ENCODE measurements around the gene C2orf15. TPM values are rescaled to one million over a fixed set of nuclear protein-coding genes. Genes with fewer than 3 reads are reported as not detected.

C2orf15 gene
- total RNA-seq, 6 donors from 2014 or later: 0.33 to 3.0 (median 1.5) TPM; not detected in 1

DNA sequence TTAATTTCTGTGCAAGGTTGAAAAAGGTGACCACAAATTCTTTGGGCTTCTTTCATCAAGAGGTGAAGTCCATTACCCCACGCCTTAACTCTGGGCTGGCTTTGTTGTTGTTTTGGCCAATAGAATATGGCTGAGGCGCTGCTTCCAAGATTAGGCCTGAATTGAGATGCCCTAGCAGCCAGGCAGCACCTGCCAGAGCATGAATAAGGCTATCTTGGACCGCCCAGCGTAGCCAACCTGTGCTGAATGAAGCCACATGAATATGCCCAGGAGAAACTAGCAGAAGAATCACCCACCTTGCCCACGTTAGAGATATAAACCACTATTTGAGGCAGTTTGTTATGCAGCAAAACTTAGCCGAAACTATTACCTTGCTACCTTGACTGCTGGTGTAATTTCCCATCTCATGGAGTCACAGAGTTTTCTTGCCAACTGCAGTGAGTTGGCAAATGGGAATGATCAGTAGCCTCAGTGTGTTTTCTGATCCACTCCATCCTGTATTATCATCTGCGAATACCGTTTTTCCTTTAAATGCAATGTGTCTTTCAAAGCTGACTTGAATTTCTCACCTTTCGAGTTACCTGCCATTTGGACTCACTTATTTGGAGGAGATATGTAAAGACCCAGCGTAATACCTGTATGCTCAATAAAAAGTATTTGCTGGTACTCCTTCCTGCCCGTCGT lies 12.6 kb downstream of the C2orf15 start:
- TF ChIP-seq POLR2A (IDR thresholded peaks at IDR 0.05) (no peak), EP300 (IDR thresholded peaks at IDR 0.05) (no peak), POLR2AphosphoS5 (IDR thresholded peaks at IDR 0.05) (no peak)
- TF ChIP-seq, protein P1, sequence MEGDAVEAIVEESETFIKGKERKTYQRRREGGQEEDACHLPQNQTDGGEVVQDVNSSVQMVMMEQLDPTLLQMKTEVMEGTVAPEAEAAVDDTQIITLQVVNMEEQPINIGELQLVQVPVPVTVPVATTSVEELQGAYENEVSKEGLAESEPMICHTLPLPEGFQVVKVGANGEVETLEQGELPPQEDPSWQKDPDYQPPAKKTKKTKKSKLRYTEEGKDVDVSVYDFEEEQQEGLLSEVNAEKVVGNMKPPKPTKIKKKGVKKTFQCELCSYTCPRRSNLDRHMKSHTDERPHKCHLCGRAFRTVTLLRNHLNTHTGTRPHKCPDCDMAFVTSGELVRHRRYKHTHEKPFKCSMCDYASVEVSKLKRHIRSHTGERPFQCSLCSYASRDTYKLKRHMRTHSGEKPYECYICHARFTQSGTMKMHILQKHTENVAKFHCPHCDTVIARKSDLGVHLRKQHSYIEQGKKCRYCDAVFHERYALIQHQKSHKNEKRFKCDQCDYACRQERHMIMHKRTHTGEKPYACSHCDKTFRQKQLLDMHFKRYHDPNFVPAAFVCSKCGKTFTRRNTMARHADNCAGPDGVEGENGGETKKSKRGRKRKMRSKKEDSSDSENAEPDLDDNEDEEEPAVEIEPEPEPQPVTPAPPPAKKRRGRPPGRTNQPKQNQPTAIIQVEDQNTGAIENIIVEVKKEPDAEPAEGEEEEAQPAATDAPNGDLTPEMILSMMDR (IDR thresholded peaks at IDR 0.05): no peak
- ATAC-seq (ENCODE audit: low FRiP score in 2 of 2) (no peak), DNase-seq (no peak)
- Histone ChIP-seq H3K9me3 (no peaks in the 10 kb centered on the region), H3K27me3 (no peaks in the 10 kb centered on the region), H3K4me3 (peak overlapping the region; percentile 65 to 82 (median 72)), H3K27ac (peak overlapping the region; percentile 87 to 92 (median 90)), H3K36me3 (peaks cover 0 to 16% (median 0%) of the 10 kb centered on the region in 4 donors), H3K4me1 (peaks cover 12 to 23% (median 16%) of the 10 kb centered on the region in 4 donors)
- WGBS, 2 donors: 43 to 51% methylated on average over 12 of the region's 12 CpGs

DNA sequence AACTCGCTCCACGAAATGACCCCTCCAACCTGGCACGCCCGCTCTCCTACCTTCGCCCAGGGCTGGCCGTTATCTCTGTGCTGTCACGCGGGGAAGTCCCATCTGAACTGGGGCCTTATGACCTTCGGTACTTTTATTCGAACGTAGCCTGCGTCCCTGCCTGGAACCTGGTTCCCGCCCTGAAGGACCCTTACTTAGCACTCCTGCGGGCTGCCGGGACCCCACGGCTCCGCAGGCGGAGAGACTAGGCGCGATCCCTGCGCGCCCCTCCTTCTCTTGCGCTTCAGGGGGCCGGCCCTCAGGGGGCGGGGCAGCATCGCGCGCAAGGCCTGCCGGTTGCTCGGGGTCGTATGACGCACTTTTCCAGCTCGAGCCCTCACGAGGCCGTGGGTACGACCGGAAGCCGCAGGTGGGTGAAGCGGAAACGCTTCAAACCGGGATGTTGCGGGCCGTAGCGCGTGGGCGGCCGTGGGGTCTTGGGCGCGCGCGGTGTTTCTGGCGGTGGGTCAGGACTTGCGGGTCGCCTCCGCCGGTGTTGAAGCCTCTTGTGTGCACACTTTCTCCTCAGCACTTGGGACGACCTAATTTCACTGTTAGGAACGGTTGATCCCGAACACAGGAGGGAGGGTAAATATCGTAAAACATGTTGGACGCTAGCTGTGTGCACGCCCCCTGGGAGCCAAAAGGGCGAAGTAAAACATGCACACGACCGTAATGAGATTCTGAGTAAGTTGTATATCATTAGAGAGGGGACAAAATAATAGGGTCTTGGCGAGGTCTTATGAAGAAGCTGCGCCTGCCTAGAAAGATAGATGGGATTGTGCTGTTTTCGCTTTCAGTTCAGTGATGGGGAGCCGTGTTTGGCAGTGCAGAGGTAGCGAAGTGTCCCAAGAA lies 13.4 kb downstream of the C2orf15 start, which contains the start of the genes LIPT1 and TSGA10:
TSS of gene LIPT1 (plus strand) at position 325 of the 894 bp plus-strand sequence. CDS start 6,991 bp downstream, outside the sequence.
TSS of gene TSGA10 (minus strand) at position 300 of the 894 bp plus-strand sequence. CDS start 45,503 bp downstream, outside the sequence.
- Histone ChIP-seq H3K4me3 (peak within 1 kb of the TSS; percentile 65 to 82 (median 72)), H3K27ac (peak within 1 kb of the TSS; percentile 87 to 92 (median 90)), H3K4me1 (peaks cover 12 to 23% (median 16%) of the 10 kb centered on the region in 4 donors), H3K36me3 (peaks cover 0 to 24% (median 0%) of the 10 kb centered on the region in 4 donors), H3K9me3 (no peaks in the 10 kb centered on the region), H3K27me3 (no peaks in the 10 kb centered on the region)
- DNase-seq (peak; percentile 94 to 98), ATAC-seq (ENCODE audit: low FRiP score in 2 of 2) (peak; percentile 98 to 100)
- WGBS, 2 donors: 0 to 1% methylated on average over 19 to 55 of the region's 70 CpGs
- TF ChIP-seq, protein P1 (IDR thresholded peaks at IDR 0.05): peak in 3 of 6 experiments; percentile 10 to 35 (median 28)
- TF ChIP-seq EP300 (IDR thresholded peaks at IDR 0.05) (peak in 1 of 4 donors; percentile 86), POLR2A (IDR thresholded peaks at IDR 0.05) (peak in 3 of 4 donors; percentile 74 to 90 (median 80)), POLR2AphosphoS5 (IDR thresholded peaks at IDR 0.05) (peak; percentile 89 to 97)

DNA sequence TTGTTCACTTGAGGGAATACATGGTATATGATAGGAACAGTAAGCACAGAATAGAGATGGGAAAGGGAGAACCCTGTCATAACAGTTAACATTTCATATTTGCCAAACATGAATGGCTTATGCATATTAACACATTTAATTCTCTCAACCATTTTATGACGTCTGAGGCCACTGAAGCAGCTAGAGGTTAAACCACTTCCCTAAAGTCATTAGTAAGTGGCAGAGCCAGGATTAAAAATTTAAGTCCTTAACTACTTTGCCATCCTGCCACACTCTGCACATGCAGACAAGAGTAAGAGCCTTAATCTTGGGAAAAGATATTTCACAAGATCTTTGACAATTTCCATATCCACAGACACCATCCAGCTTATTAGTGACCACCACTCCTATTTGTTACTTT lies 15.4 kb downstream of the C2orf15 start:
- peaks cover 12 to 23% (median 16%) of the 10 kb centered on the region in 4 donors for H3K4me1 ChIP-seq
- peaks cover 0 to 28% (median under 1%) of the 10 kb centered on the region in 4 donors for H3K36me3 ChIP-seq
- H3K27me3 ChIP-seq: no peaks in the 10 kb centered on the region
- H3K9me3 ChIP-seq: no peaks in the 10 kb centered on the region
- DNase-seq (no peak), ATAC-seq (ENCODE audit: low FRiP score in 2 of 2) (no peak)
- no peak overlapping the region for H3K4me3 ChIP-seq
- H3K27ac ChIP-seq: no peak overlapping the region
- TF ChIP-seq, protein P1 (IDR thresholded peaks at IDR 0.05): no peak
- TF ChIP-seq EP300 (IDR thresholded peaks at IDR 0.05): no peak
- no peak for TF ChIP-seq POLR2AphosphoS5 (IDR thresholded peaks at IDR 0.05)
- TF ChIP-seq POLR2A (IDR thresholded peaks at IDR 0.05): no peak
- 68 to 77% methylated on average over 1 of the region's 1 CpG for WGBS, 2 donors

DNA sequence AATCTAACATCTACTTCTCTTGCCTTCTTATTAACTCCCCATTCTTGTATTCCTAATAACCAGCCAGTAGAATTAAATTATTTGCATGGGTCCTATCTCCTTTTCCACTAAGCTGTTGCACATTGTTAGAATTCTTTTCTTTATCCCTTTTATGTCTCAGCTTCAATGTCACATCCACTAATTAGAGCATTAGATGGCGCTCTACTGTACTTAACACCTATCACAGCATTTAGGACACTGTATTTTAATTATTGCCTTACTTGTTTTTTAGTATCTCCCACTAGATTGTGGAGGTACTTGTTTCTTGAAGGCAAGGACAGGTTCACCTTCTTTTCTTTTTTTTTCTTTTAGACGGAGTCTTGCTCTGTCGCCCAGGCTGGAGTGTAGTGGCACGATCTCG lies 17.1 kb downstream of the C2orf15 start:
- 94% methylated on average over 5 of the region's 5 CpGs for WGBS, 2 donors
- H3K27me3 ChIP-seq: no peaks in the 10 kb centered on the region
- no peak overlapping the region for H3K4me3 ChIP-seq
- H3K36me3 ChIP-seq: peaks cover 0 to 37% (median 4%) of the 10 kb centered on the region in 4 donors
- H3K4me1 ChIP-seq: peaks cover 12 to 17% (median 15%) of the 10 kb centered on the region in 4 donors
- TF ChIP-seq EP300 (IDR thresholded peaks at IDR 0.05) (no peak), POLR2AphosphoS5 (IDR thresholded peaks at IDR 0.05) (no peak), POLR2A (IDR thresholded peaks at IDR 0.05) (no peak)
- TF ChIP-seq, protein P1 (IDR thresholded peaks at IDR 0.05): no peak
- H3K27ac ChIP-seq: no peak overlapping the region
- no peak for ATAC-seq (ENCODE audit: low FRiP score in 2 of 2)
- H3K9me3 ChIP-seq: no peaks in the 10 kb centered on the region
- DNase-seq: no peak

Measured in upper lobe of left lung (tissue), 6 donors.